ENCODE measurements around the gene TBXA2R.
"Not testable (repeated sequence)": the region's sequence is repeated elsewhere in the genome, so short reads cannot be mapped to it uniquely, and the experiment has no call there.

GRCh38 chr19:3647102-3647501, 40.4 kb upstream of the TBXA2R start:
- TF ChIP-seq EZH2 (IDR thresholded peaks at IDR 0.05; ENCODE audit: low read depth); CTCF (conservative IDR thresholded peaks at IDR 0.05): not testable (repeated sequence)

All from PC-9 (cell line).